Stimulated activated CD8-positive, alpha-beta memory T cell treated with anti-CD3 and anti-CD28 coated beads, Interleukin-15, amount 100 ng/mL, for 24 hours (primary cell): Measurements from ENCODE around the gene UBA52.
A peak's percentile ranks its signal among the peaks of the same experiment; 100 is the strongest.
"Not testable (repeated sequence)": the region's sequence is repeated elsewhere in the genome, so short reads cannot be mapped to it uniquely, and the experiment has no call there.

Source experiments
- DNase-seq: peaks from one replicate; pipeline ENCODE4 v3.0.0-alpha.2; 2020; ENCODE audit warnings: low read depth

The UBA52 gene

DNA sequence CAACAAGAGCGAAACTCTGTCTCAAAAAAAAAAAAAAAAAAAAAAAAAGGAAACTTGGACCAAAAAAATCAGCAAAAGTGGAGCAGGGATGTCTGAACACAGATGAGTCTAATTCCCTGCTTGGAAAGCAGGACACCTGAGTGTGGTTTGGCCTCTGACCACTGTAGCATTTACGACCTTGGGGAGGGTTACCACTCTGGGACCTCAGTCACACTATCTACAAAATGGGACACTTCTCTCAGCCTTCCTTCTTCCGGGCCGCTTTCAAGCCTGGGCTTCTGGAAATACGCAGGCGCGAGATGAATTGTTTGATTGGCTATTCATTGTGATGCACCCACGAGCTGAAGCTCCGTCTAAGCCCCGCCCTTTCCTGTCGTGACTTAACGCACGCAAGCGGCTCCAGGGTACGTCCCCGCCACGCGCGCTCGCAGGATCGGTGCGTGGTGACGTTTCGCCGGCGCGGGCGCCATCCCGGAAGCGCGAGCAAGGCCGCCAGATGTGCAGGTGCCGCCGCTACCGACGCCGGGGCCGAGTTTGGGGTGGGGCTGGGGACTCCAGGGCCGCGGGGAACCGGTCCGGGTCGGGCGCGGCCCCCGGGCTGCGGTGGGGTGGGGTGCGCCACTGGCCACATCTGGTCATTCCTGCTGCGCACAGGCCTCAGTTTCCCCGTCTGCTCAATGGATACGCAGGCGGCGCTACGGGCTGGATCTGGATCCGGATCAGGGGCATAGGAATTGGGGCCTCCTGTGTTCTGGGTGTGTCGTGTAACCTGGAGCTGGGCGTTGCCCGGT is 14.1 kb upstream of the UBA52 start, which contains the start of gene KXD1:
KXD1 (plus strand) TSS at position 460 of the 791 bp plus-strand sequence. CDS start 4,187 bp downstream, outside the sequence.
- DNase-seq = peak; percentile 85

DNA sequence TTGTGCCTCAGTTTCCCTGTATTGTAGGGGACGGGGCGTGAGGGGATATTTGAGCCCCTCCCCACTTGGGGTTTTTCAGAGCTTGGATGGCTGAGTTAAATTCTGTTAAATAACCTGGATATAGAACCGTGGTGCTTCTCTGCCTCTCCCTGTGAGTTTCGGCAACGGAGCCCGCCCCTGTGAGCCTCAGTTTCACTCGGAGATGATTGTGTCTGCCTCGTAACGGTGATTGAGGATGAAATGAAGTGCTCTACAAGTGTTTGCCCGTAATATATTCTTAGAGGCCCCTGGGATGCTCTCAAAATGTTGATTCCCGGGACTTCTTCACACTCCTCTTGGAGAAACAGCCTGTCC is 13.5 kb upstream of the UBA52 start:
- no peak for DNase-seq

DNA sequence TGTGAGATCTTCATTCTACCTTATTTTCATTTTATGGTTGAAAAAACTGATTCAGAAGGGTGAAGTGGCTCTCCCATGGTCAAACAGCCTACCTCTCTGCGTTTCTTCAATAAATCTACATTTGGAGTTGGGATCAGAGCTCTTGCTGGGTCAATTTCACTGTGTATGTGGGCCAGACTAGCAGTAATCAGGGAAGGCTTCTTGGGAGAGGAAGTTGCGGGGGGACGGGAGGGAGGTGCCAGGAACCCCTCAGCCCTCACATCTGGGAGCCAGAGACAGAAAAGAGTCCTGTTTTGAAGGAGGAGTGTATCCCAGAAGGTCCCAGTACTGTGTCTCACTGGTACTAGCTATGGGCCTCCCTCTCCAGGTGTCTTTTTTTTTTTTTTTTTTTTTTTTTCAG is 13.1 kb upstream of the UBA52 start:
- DNase-seq = no peak

DNA sequence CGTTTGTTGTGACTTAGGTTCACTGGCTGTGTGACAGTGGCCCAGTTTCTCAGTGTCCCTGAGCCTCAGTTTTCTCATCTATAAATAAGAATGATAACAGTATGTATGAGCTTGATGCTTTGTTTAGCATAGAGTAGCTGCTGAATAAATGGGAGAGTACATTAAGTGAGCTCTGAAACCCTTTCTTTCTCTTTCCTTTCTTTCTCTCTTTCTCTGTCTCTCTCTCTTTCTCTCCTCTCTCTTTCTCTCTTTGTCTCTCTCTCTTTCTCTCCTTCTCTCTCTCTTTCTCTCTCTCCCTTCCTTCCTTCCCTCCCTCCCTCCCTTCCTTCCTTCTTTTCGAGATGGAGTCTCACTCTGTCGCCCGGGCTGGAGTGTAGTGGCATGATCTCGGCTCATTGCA is 12.0 kb upstream of the UBA52 start:
- DNase-seq = no peak

DNA sequence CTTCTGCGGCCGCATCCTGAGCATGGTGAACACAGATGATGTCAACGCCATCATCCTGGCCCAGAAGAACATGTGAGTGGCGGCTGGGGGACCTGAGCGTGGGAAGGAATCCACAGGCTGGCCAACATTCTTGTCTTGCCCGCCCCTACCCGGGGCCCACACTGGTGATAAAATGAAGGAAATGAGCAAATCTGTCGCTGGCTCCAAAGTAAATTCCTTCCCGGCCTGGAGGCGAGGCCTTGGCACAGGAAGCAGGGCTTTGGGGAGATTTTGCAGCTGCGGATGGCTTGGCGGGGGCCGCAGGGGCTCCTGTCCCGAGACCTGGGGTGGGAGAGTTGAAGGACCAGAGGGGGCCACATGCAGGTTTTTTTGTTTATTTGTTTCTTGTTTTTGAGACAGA is 9.6 kb upstream of the UBA52 start:
- DNase-seq = no peak

DNA sequence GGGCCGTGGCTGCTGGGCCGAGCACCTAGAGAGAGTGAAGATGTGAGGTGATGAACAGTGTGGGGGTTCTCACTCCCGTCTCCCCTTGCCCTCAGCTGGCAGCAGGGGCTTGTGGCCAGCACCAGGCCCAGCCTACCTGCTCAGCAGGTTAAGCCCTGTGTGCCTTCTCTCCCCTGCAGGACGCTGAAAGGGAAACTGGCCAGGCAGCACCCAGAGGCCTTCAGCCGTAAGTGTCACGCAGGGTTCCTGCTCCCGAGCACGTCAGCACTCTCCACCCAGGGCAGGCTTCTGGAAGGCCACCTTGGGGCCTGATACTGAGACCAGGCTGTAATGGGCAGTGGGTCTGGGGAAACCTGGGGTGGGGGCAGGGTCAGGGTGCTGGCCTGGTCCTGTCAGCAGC is 4.7 kb upstream of the UBA52 start:
- DNase-seq = no peak

DNA sequence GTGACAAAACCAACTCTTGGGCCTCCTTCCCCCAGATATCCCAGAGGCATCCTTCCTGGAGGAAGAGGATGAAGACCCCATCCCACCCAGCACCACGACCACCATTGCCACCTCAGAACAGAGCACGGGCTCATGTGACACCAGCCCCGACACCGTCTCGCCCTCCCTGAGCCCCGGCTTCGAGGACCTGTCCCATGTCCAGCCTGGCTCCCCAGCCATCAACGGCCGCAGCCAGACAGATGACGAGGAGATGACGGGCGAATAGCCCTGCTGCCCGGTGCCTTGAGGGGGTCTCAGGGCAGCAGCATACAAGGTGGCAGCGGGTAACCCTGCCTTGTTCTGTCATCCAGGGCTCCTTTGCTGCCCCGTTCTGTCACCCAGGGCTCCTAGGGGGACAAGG is 3.3 kb upstream of the UBA52 start:
- no peak for DNase-seq

DNA sequence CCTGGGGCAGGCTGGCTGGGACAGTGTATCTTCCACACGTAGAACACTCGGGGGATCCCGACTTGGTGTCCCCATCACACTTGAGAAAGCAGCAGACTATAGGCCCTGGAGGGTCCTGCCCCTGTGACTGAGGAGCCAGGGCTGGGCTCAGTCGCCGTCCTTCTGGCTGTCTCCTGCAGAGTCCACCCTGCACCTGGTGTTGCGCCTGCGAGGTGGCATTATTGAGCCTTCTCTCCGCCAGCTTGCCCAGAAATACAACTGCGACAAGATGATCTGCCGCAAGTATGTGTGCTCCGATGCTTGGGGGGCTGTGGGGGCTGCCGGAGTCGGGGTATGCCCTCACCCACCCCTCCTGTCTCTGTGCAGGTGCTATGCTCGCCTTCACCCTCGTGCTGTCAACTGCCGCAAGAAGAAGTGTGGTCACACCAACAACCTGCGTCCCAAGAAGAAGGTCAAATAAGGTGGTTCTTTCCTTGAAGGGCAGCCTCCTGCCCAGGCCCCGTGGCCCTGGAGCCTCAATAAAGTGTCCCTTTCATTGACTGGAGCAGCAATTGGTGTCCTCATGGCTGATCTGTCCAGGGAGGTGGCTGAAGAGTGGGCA is 3.1 kb downstream of the UBA52 start:
- no peak for DNase-seq

DNA sequence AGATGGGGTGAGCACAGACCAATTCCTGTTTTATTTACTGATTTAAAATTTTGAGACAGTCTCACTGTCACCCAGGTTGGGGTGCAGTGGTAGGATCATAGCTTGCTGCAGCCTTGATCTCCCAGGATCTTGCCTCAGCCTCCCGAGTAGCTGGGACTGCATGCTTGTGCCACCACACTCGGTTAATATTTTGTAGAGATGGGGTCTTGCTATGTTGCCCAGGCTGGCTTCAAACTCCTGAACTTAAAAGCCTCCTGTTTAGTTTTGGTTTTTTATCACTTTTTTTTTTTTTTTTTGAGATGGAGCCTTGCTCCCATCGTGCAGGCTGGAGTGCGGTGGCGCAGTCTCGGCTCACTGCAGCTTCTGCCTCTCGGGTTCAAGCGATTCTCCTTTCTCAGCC is 4.7 kb downstream of the UBA52 start:
- no peak for DNase-seq

DNA sequence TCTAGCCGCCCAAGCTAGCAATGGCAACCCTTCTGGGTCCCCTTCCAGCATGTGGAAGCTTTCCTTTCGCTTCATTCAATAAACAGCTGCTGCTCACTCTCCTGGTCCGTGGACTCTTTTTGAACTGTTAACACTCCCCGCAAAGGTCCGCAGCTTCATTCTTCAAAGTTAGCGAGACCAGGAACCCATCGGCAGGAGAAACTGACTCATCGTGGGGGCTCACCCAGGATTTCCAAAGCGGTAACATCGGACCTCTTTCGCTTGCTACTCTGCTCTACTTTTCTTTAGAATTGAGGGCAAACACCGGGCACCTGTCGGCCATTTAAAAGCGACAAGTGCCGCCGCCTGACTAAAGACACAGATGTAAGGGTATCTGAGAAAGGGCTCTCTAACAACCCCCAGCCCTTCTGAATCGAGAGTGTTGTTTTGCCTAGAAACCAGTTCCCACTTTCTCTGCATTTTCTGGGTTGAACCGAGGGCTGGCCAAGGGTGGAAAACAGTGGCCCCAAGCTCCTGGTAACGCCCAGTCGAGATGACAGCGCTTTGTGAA is 5.8 kb downstream of the UBA52 start:
- no peak for DNase-seq

DNA sequence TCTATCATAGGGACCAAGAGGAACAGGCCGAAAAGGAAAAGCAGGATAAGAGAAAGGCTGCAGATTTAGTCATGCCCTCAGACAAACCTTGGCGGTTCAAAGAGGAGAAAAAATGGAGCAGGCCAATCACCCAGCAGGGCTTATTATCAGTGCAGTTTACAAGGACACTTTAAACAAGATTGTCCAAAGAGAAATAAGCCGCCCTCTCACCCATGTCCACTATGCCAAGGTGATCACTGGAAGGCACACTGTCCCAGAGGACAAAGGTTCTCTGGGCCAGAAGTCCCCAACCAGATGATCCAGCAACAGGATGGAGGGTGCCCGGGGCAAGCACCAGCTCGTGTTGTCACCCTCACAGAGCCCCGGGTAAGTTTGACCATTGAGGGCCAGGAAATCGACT is 8.7 kb downstream of the UBA52 start:
- no peak for DNase-seq

DNA sequence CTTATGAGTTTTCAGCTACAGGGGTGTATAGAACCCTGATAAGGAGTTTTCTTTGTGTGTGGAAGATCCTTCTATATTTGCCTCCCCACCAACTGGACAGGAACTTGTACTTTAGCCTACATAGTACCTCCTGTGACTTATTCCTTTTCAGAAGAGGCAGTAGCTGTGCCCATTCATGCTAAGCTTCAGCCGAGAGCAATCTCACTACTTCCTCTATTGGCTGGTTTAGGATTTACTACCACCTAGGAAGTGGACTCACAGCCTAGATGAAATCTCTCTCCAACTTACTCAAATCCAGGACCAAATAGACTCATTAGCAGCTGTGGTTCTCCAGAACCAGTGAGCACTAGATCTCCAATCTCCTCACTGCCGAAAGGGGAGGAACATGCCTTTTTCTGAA is 14.6 kb downstream of the UBA52 start:
- DNase-seq = no peak

DNA sequence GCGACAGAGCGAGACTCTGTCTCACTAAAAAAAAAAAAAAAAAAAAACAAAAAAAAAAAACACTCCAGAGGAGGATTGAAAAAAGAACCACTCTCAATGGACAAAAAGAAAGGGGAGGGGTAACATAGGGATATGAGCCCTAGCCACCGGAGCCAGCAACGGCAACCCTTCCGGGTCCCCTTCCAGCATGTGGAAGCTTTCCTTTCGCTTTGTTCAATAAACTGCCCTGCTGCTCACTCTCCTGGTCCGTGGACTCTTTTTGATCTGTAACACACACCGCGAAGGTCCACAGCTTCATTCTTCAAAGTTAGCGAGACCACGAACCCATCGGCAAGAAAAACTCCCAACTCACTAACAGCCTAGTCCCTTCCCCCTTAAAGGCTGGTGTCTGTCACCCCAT is 15.9 kb downstream of the UBA52 start:
- DNase-seq = no peak

DNA sequence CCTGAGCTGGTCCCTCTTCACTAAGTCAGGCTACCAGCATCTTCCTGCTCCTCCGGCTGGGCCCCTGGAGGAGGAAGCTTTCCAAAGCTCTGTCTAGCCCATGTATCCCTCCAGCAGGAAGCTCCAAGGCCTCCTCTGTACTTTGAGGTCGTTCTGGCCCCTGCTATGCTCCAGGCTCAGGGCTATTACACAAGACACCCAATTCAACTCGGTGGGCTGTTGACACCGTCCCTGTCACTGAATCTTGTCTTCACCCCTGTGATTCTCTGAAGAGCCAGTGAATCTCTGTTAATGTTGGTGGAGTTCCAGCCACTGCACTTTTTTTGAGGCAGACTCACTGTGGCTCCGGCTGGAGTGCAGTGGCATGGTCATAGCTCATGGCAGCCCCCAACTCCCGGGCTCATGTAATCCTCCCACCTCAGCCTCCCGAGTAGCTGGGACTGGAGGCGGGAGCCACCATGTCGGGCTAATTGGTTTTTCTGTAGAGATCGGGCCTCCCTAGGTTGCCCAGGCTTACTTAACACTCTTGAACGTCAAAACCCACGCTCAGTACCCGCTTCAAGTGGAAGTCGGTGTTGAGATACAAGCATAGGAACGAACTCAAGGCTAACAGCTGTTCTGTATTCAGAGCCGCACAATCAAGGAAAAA is 16.4 kb downstream of the UBA52 start:
- DNase-seq = no peak

DNA sequence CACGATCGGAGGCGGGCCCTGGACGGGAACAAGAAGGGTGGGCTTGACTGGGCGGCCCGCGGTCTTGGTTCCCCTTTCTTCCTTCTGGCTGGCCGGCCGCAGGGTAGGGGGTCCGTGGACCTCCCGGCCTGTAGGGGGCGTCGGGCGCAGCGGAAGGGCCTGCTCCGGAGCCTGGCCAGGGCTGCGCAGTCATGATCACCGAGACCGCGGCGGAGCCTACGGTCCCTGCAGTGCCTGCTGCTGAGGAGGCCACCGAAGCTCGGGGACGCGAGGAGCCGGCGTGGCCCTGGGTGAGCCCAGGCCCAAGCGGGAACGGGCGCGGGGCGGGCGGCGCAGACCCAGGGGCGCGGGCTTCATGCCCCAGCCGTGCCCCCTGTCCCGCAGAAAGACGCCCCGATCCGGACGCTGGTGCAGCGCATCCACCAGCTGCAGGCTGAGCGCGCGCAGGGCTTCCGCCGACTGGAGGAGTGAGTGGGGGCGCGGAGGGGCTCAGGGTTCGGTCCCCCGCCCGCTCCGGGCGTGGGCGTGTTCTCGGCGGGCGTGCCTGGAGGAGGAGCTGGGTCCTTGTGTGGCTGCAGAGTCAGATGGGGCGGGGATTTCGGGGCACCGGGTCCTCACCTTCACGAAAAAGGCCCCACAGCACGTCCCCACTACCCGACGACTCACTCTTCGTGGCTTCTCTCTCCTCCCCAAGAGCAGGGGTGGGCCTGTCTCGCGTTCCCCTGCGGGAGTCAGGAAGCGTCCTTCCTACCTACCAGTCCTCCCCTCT is 17.1 kb downstream of the UBA52 start, which contains the start of gene REX1BD:
REX1BD (plus strand) TSS at position 188 of the 769 bp plus-strand sequence; CDS start at position 192, 4 bp downstream.
- DNase-seq = peak; percentile 76

DNA sequence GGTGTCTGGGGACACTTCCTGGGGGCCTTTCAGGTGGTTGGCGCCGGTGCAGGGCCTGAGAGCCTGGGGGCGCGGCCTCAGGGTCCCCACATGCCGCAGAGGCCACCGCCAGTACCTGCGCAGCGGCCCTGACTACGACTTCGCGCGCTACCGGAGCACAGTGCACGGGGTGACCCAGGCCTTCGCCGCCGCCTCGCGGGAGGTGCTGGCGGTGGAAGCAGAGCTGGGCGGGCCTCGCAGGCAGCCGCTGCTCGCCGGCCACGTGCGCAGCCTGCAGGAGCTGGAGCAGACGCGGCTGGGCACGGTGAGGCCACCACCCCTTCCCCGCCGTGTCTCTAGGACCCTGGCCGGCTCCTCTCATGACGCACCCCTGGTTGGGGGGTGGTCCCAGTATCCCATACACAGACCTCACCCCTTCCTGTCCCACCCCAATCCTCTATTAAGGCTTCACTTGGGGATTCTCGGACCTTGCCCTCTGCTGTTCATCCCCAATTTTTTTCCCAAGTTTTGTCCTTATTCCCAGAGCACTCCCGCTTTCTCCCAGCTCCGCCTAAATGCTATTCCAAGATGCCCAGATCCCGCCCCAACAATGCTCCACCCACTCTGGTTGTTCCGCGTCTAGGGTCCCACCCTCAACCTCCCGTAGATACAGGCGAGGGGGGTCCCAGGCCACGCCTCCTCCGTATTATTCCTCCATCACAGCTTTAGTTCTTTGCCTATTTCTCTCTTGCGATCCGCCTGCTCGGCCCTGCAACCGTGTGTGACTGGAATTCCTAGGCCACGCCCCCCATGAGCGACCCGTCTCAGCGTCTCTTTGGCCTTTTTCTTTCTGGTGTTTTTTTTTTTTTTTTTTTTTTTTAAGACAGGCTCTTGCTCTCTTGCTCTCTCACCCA is 18.0 kb downstream of the UBA52 start:
- peak; percentile 39 for DNase-seq

DNA sequence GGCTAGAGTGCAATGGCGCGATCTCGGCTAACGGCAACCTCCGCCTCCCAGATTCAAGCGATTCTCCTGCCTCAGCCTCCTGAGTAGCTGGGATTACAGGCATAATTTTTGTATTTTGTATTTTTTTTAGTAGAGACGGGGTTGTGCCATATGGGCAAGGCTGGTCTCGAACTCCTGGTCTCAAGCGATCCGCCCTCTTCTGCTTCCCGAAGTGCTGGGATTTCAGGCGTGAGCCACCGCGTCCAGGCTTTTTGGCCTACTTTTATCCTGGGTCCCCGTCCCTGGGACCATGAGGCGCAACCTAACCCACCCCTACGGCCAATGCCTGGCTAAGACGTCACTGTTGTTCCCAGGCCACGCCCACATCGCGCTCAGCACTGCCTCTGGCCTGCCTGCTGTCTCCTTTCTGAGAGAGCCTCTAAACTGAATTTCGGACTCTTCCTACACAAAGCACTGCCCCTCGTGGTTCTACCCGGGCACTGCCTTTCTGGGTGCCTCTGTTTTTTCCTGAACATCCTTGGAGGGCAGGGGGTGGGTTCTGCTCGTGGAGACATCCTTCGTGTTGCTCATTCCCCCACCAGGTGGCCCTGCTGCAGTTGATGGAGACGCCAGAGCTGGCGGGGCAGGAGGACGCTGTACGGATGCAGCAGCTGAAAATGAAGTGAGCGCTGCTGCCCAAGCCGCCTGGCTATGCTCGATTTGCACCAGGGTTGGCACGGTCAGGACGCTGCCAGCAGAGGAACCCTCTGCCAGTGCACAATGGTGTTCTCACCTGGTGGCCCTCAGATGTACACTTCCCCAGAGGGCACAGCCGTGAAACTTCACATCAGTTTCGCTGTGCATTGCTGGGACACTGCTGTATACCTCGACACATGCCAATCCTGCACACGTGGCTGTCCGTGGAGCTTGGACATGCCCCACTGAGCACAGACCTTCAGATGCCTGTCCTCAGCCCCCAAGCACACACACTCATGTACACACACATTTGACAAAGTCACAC is 18.9 kb downstream of the UBA52 start:
- DNase-seq = no peak

DNA sequence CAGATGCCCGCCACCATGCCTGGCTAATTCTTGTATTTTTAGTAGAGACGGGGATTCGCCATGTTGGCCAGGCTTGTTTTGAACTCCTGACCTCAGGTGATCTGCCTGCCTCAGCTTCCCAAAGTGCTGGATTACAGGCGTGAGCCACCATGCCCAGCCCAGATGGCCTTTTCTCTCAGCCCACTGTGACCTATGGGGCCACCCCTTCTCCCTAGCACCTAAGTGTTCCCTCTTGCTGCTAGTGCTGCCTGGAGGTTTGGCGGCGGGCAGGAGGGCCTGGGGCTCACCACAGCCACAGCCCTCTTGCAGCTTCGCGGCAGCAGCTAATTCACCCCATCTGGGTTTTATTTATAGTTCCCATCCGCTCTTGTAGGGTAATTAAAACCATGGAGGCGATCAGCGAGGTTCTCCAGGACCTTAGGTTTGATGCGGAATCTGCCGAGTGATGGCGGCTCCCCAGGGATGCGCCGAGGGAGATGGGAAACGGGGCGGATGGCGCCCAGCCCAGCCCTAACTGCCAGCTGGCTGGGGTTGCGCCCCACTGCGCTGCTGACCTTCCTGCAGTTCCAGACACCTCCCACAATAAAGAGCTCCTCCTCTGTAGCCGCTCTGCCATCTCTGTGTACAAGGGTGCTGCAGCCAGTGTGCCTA is 20.2 kb downstream of the UBA52 start:
- no peak for DNase-seq

DNA sequence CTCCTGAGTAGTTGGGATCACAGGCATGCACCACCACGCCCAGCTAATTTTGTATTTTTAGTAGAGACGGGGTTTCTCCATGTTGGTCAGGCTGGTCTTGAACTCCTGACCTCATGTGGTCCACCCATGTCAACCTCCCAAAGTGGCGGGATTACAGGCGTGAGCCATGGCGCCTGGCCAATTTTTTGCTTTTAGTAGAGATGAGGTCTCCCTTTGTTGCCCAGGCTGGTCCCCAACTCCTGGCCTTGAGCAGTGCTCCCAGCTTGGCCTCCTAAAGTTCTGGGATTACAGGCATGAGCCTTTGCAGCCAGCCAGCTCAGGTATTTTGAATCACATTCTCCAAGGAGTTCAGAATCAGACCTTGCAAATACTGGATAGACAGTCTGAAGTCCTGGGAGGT is 21.1 kb downstream of the UBA52 start:
- DNase-seq = not testable (repeated sequence)
